ENCODE data around the gene KPTN.
A peak's percentile ranks its signal among the peaks of the same experiment; 100 is the strongest.

The KPTN gene

DNA sequence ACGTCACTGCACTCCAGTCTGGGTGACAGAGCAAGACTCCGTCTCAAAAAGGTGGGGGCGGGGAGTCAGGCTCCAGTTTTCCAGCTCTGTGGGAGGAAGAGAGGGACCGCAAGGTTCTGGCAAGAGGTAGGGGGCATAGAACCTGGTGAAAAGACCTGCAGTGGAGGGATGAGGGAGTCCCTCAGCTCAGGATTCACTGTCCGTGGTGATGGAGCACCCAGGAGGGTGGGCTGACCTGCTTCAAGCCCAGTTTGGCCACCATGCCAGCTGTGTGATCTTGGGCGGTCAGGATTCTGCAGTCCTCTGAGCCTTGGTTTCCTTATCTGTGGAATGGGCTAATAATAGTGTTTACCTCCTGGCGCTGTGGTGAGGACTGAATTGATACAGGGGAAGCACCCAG lies 33.5 kb downstream of the KPTN start:
- H3K9ac ChIP-seq (ENCODE audit: low read depth in 1 of 2, low read length in 2 of 2), result no peak overlapping the region
- no peak overlapping the region for H3K4me3 ChIP-seq (ENCODE audit: low read length in 2 of 2)
- H3K9me3 ChIP-seq (ENCODE audit: control insufficient read depth in 2 of 2, low read length in 2 of 2), result peaks cover under 1% of the 10 kb centered on the region in 2 donors
- H3K27ac ChIP-seq (ENCODE audit: low read depth in 2 of 2, low read length in 2 of 2), result no peak overlapping the region
- H3K36me3 ChIP-seq (ENCODE audit: control insufficient read depth in 2 of 2, insufficient read depth in 2 of 2, low read length in 2 of 2), result no peaks in the 10 kb centered on the region
- H3K27me3 ChIP-seq (ENCODE audit: control insufficient read depth in 2 of 2, insufficient read depth in 2 of 2, low read length in 2 of 2), result peaks cover 21 to 37% of the 10 kb centered on the region in 2 donors
- H3K4me1 ChIP-seq (ENCODE audit: control insufficient read depth in 2 of 2, insufficient read depth in 2 of 2, low read length in 2 of 2), result peaks cover 0 to 3% of the 10 kb centered on the region in 2 donors

- Histone ChIP-seq H3K27me3 (ENCODE audit: control insufficient read depth in 2 of 2, insufficient read depth in 2 of 2, low read length in 2 of 2) (peaks cover 37 to 45% of the 10 kb centered on the region in 2 donors), H3K9ac (ENCODE audit: low read depth in 1 of 2, low read length in 2 of 2) (no peak overlapping the region), H3K9me3 (ENCODE audit: control insufficient read depth in 2 of 2, low read length in 2 of 2) (no peaks in the 10 kb centered on the region), H3K4me1 (ENCODE audit: control insufficient read depth in 2 of 2, insufficient read depth in 2 of 2, low read length in 2 of 2) (peaks cover 0 to 3% of the 10 kb centered on the region in 2 donors), H3K27ac (ENCODE audit: low read depth in 2 of 2, low read length in 2 of 2) (no peak overlapping the region), H3K36me3 (ENCODE audit: control insufficient read depth in 2 of 2, insufficient read depth in 2 of 2, low read length in 2 of 2) (no peaks in the 10 kb centered on the region), H3K4me3 (ENCODE audit: low read length in 2 of 2) (no peak overlapping the region)
Observed at GRCh38 chr19:47448360-47448727, 35.7 kb downstream of the KPTN start.

- Histone ChIP-seq H3K9ac (ENCODE audit: low read depth in 1 of 2, low read length in 2 of 2) (no peak overlapping the region), H3K36me3 (ENCODE audit: control insufficient read depth in 2 of 2, insufficient read depth in 2 of 2, low read length in 2 of 2) (no peaks in the 10 kb centered on the region), H3K4me3 (ENCODE audit: low read length in 2 of 2) (no peak overlapping the region), H3K4me1 (ENCODE audit: control insufficient read depth in 2 of 2, insufficient read depth in 2 of 2, low read length in 2 of 2) (peaks cover 0 to 3% of the 10 kb centered on the region in 2 donors), H3K9me3 (ENCODE audit: control insufficient read depth in 2 of 2, low read length in 2 of 2) (no peaks in the 10 kb centered on the region), H3K27me3 (ENCODE audit: control insufficient read depth in 2 of 2, insufficient read depth in 2 of 2, low read length in 2 of 2) (peaks cover 43 to 49% of the 10 kb centered on the region in 2 donors), H3K27ac (ENCODE audit: low read depth in 2 of 2, low read length in 2 of 2) (no peak overlapping the region)
Observed at GRCh38 chr19:47447470-47448359, 36.3 kb downstream of the KPTN start.

DNA sequence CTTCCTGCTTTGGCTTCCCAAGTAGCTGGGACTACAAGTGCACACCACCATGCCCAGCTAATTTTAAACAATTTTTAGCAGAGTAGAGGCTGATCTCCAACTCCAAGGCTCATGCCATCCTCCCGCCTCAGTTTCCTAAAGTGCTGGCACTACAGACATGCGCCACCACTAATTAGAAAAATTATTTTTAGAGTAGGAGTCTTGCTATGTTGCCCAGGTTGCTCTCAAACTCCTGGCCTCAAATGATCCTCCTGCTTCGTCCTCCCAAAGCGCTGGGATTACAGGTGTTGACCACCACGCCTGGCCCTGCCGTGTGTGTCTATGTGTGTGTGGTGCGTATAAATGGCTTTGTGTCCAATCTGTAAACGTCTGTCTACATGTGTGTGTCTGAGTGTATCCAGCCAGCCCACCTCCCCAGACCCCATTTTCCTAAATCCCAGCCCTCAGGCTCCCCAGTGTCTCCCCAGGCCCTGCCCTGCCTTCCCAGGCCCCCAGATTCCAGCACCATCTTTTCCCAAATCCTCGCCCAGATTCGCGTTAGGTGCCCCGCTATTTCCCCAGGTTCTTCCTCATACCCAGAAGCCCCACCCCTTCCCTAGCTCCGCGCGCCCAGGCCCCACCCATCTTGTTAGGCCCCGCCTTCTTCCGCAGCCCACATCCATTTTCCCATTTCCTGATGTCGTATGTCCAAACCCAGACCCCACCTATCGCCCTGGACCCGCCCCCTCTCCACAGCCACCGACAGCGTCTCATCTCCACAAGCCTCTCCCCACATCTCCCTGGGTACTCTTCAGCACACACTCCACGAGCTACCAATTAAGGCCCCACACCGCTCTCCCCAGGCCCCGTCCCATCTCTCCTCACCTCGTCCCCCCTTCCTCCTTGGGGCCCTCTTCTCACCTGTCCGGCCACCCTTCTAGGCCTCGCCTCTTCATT lies 37.2 kb downstream of the KPTN start:
- H3K36me3 ChIP-seq (ENCODE audit: control insufficient read depth in 2 of 2, insufficient read depth in 2 of 2, low read length in 2 of 2), result no peaks in the 10 kb centered on the region
- H3K9ac ChIP-seq (ENCODE audit: low read depth in 1 of 2, low read length in 2 of 2), result no peak overlapping the region
- peaks cover 46 to 50% of the 10 kb centered on the region in 2 donors for H3K27me3 ChIP-seq (ENCODE audit: control insufficient read depth in 2 of 2, insufficient read depth in 2 of 2, low read length in 2 of 2)
- H3K9me3 ChIP-seq (ENCODE audit: control insufficient read depth in 2 of 2, low read length in 2 of 2), result no peaks in the 10 kb centered on the region
- peaks cover 0 to 3% of the 10 kb centered on the region in 2 donors for H3K4me1 ChIP-seq (ENCODE audit: control insufficient read depth in 2 of 2, insufficient read depth in 2 of 2, low read length in 2 of 2)
- no peak overlapping the region for H3K4me3 ChIP-seq (ENCODE audit: low read length in 2 of 2)
- no peak overlapping the region for H3K27ac ChIP-seq (ENCODE audit: low read depth in 2 of 2, low read length in 2 of 2)

DNA sequence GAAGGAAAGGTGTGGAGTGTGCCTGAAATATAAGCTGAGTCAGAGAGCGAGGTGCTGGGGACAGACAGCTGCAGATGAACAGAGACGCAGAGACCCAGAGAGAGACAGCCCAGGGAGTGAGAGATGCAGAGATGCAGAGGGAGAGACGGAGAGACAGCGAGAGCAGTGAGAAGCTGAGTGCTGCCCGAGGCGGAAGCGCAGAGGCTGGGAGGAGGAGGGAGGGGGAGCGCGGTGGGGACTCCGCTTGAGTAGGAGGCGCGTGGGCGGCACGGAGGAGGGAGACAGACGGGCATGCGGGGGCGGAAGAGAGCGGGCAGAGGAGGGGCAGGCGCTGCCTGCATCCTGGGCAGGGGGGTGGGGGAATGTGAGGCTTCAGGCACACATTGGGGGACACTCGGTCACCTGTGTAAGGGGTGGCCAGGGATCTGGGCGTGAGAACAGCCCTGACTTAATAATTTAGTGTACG lies 38.0 kb downstream of the KPTN start:
- no peak overlapping the region for H3K9ac ChIP-seq (ENCODE audit: low read depth in 1 of 2, low read length in 2 of 2)
- H3K27me3 ChIP-seq (ENCODE audit: control insufficient read depth in 2 of 2, insufficient read depth in 2 of 2, low read length in 2 of 2), result peaks cover 46 to 50% of the 10 kb centered on the region in 2 donors
- H3K4me3 ChIP-seq (ENCODE audit: low read length in 2 of 2), result peak overlapping the region in 1 of 2 donors; percentile 48
- peaks cover 0 to 3% of the 10 kb centered on the region in 2 donors for H3K4me1 ChIP-seq (ENCODE audit: control insufficient read depth in 2 of 2, insufficient read depth in 2 of 2, low read length in 2 of 2)
- H3K9me3 ChIP-seq (ENCODE audit: control insufficient read depth in 2 of 2, low read length in 2 of 2), result no peaks in the 10 kb centered on the region
- no peaks in the 10 kb centered on the region for H3K36me3 ChIP-seq (ENCODE audit: control insufficient read depth in 2 of 2, insufficient read depth in 2 of 2, low read length in 2 of 2)
- no peak overlapping the region for H3K27ac ChIP-seq (ENCODE audit: low read depth in 2 of 2, low read length in 2 of 2)

- peaks cover 0 to 3% of the 10 kb centered on the region in 2 donors for H3K4me1 ChIP-seq (ENCODE audit: control insufficient read depth in 2 of 2, insufficient read depth in 2 of 2, low read length in 2 of 2)
- H3K4me3 ChIP-seq (ENCODE audit: low read length in 2 of 2), result peak overlapping the region in 1 of 2 donors; percentile 48
- H3K36me3 ChIP-seq (ENCODE audit: control insufficient read depth in 2 of 2, insufficient read depth in 2 of 2, low read length in 2 of 2), result no peaks in the 10 kb centered on the region
- no peaks in the 10 kb centered on the region for H3K9me3 ChIP-seq (ENCODE audit: control insufficient read depth in 2 of 2, low read length in 2 of 2)
- peaks cover 44 to 50% of the 10 kb centered on the region in 2 donors for H3K27me3 ChIP-seq (ENCODE audit: control insufficient read depth in 2 of 2, insufficient read depth in 2 of 2, low read length in 2 of 2)
- H3K27ac ChIP-seq (ENCODE audit: low read depth in 2 of 2, low read length in 2 of 2), result no peak overlapping the region
- no peak overlapping the region for H3K9ac ChIP-seq (ENCODE audit: low read depth in 1 of 2, low read length in 2 of 2)
Observed at GRCh38 chr19:47445527-47445926, 38.5 kb downstream of the KPTN start.

DNA sequence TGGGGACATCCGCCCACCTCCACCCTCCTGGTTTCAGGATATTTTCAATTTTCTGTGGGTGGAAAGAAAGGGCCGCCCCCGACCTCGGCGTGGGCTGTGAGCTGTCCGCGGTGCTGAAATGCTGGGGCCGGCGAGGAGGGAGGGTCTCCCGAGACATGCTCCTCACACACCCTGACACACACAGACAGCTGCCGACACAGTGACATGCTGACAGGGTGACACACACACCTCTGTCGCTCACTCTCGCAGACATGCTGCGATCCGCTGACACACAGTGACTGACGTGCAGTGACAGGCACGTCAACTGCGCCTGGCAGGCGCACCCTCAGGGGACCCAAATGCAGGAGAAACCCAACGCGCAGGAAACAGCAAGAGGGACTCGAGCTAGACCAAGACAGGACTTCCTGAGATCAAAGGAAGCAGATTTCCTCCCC lies 39.6 kb downstream of the KPTN start:
- Histone ChIP-seq H3K27me3 (ENCODE audit: control insufficient read depth in 2 of 2, insufficient read depth in 2 of 2, low read length in 2 of 2) (peaks cover 38 to 50% of the 10 kb centered on the region in 2 donors), H3K9ac (ENCODE audit: low read depth in 1 of 2, low read length in 2 of 2) (no peak overlapping the region), H3K36me3 (ENCODE audit: control insufficient read depth in 2 of 2, insufficient read depth in 2 of 2, low read length in 2 of 2) (no peaks in the 10 kb centered on the region), H3K4me1 (ENCODE audit: control insufficient read depth in 2 of 2, insufficient read depth in 2 of 2, low read length in 2 of 2) (peaks cover 0 to 3% of the 10 kb centered on the region in 2 donors), H3K9me3 (ENCODE audit: control insufficient read depth in 2 of 2, low read length in 2 of 2) (no peaks in the 10 kb centered on the region), H3K4me3 (ENCODE audit: low read length in 2 of 2) (no peak overlapping the region), H3K27ac (ENCODE audit: low read depth in 2 of 2, low read length in 2 of 2) (no peak overlapping the region)

DNA sequence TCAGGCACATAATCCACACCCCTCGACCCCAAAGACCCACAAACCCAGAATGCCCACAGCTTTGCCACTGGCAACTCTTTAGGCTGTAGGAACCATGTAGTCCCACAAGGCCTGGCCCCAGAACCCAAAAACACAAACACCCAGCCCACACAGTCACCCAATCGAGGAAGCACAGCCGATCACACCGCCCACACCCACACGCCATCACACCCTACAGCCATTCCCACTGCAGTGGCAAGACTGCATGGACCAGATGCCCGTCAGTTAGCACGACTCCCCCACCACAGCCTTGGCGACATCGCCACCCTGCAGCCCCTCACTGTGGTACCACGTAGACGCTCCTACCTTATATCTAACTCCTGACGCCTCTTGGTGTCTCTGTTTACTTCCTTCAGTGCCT lies 40.7 kb downstream of the KPTN start:
- no peak overlapping the region for H3K27ac ChIP-seq (ENCODE audit: low read depth in 2 of 2, low read length in 2 of 2)
- peaks cover 0 to 3% of the 10 kb centered on the region in 2 donors for H3K4me1 ChIP-seq (ENCODE audit: control insufficient read depth in 2 of 2, insufficient read depth in 2 of 2, low read length in 2 of 2)
- no peak overlapping the region for H3K9ac ChIP-seq (ENCODE audit: low read depth in 1 of 2, low read length in 2 of 2)
- peaks cover 31 to 41% of the 10 kb centered on the region in 2 donors for H3K27me3 ChIP-seq (ENCODE audit: control insufficient read depth in 2 of 2, insufficient read depth in 2 of 2, low read length in 2 of 2)
- H3K9me3 ChIP-seq (ENCODE audit: control insufficient read depth in 2 of 2, low read length in 2 of 2), result no peaks in the 10 kb centered on the region
- no peak overlapping the region for H3K4me3 ChIP-seq (ENCODE audit: low read length in 2 of 2)
- no peaks in the 10 kb centered on the region for H3K36me3 ChIP-seq (ENCODE audit: control insufficient read depth in 2 of 2, insufficient read depth in 2 of 2, low read length in 2 of 2)

GRCh38 chr19:47438793-47439220 lies 45.2 kb downstream of the KPTN start:
- peaks cover 13 to 19% of the 10 kb centered on the region in 2 donors for H3K27me3 ChIP-seq (ENCODE audit: control insufficient read depth in 2 of 2, insufficient read depth in 2 of 2, low read length in 2 of 2)
- no peaks in the 10 kb centered on the region for H3K36me3 ChIP-seq (ENCODE audit: control insufficient read depth in 2 of 2, insufficient read depth in 2 of 2, low read length in 2 of 2)
- no peaks in the 10 kb centered on the region for H3K4me1 ChIP-seq (ENCODE audit: control insufficient read depth in 2 of 2, insufficient read depth in 2 of 2, low read length in 2 of 2)
- no peak overlapping the region for H3K27ac ChIP-seq (ENCODE audit: low read depth in 2 of 2, low read length in 2 of 2)
- no peak overlapping the region for H3K9ac ChIP-seq (ENCODE audit: low read depth in 1 of 2, low read length in 2 of 2)
- no peak overlapping the region for H3K4me3 ChIP-seq (ENCODE audit: low read length in 2 of 2)
- H3K9me3 ChIP-seq (ENCODE audit: control insufficient read depth in 2 of 2, low read length in 2 of 2), result no peaks in the 10 kb centered on the region
